Adrenal gland (tissue), 5 donors: Measurements from ENCODE around the gene PAPSS1.

ENCODE experiments used
- CTCF ChIP-seq, 6 experiments: fragments of 450-650 bp in 4 of 6; fragments of 200-600 bp in 2 of 6; sonication (generic) in 1 of 6; IDR thresholded peaks; 1 replicate in 5 of 6; 2 replicates in 1 of 6; pipeline versions ENCODE4 v1.5.1 to v1.8.0; 2016 to 2021; ENCODE audit warnings: antibody characterized with exemption in 6 of 6, mild to moderate bottlenecking in 2 of 6, moderate library complexity in 1 of 6
- POLR2A ChIP-seq, 2 donors: fragments of 450-650 bp; IDR thresholded peaks; one replicate each; pipeline ENCODE4 v1.6.1; 2017; ENCODE audit warnings: antibody characterized with exemption in 2 of 2, mild to moderate bottlenecking in 2 of 2, moderate library complexity in 1 of 2
- donor health status: DM: no; HTN: no; CAD: no.

- TF ChIP-seq CTCF (IDR thresholded peaks at IDR 0.05) (no peak), POLR2A (IDR thresholded peaks at IDR 0.05) (no peak)
Observed at GRCh38 chr4:107718351-107718965, 1.6 kb downstream of the PAPSS1 start.
